UCSD-AML1 (cell line): Measurements from ENCODE around the gene SPECC1.
"Not testable (repeated sequence)": the region's sequence is repeated elsewhere in the genome, so short reads cannot be mapped to it uniquely, and the experiment has no call there.

Experiments
- DNase-seq: peaks from one replicate; lab custom pipeline; 2025; ENCODE audit not compliant: unreplicated experiment; lab: John Stamatoyannopoulos, UW

SPECC1 gene

GRCh38 chr17:20230924-20231323 is 221.8 kb downstream of the SPECC1 start:
- DNase-seq: no peak

GRCh38 chr17:20232611-20233010 is 223.5 kb downstream of the SPECC1 start:
- no peak for DNase-seq

- DNase-seq: no peak
Observed at GRCh38 chr17:20234276-20234675, 225.1 kb downstream of the SPECC1 start.

- DNase-seq: no peak
Observed at GRCh38 chr17:20235747-20236146, 226.6 kb downstream of the SPECC1 start.

- DNase-seq: no peak
Observed at GRCh38 chr17:20236578-20237227, 227.5 kb downstream of the SPECC1 start.

- DNase-seq: not testable (repeated sequence)
Observed at GRCh38 chr17:20239776-20240175, 230.6 kb downstream of the SPECC1 start.

- DNase-seq: no peak
Observed at GRCh38 chr17:20241855-20242254, 232.7 kb downstream of the SPECC1 start.

GRCh38 chr17:20242271-20242670 is 233.1 kb downstream of the SPECC1 start:
- no peak for DNase-seq

- no peak for DNase-seq
Observed at GRCh38 chr17:20243524-20243923, 234.4 kb downstream of the SPECC1 start.

- DNase-seq: no peak
Observed at GRCh38 chr17:20244671-20245070, 235.5 kb downstream of the SPECC1 start.

GRCh38 chr17:20246692-20247091 is 237.5 kb downstream of the SPECC1 start:
- no peak for DNase-seq

- DNase-seq: no peak
Observed at GRCh38 chr17:20253323-20253722, 244.2 kb downstream of the SPECC1 start.

- no peak for DNase-seq
Observed at GRCh38 chr17:20254541-20254940, 245.4 kb downstream of the SPECC1 start.

- no peak for DNase-seq
Observed at GRCh38 chr17:20256144-20256543, 247.0 kb downstream of the SPECC1 start.

GRCh38 chr17:20257008-20257407 is 247.8 kb downstream of the SPECC1 start:
- DNase-seq: no peak

GRCh38 chr17:20257798-20258197 is 248.6 kb downstream of the SPECC1 start:
- no peak for DNase-seq

GRCh38 chr17:20259668-20260067 is 250.5 kb downstream of the SPECC1 start:
- no peak for DNase-seq

GRCh38 chr17:20260268-20260667 is 251.1 kb downstream of the SPECC1 start:
- DNase-seq: no peak

- no peak for DNase-seq
Observed at GRCh38 chr17:20262226-20263114, 253.3 kb downstream of the SPECC1 start.

GRCh38 chr17:20263115-20263433 is 253.9 kb downstream of the SPECC1 start:
- not testable (repeated sequence) for DNase-seq

GRCh38 chr17:20263595-20263994 is 254.4 kb downstream of the SPECC1 start:
- no peak for DNase-seq

- no peak for DNase-seq
Observed at GRCh38 chr17:20264996-20265395, 255.8 kb downstream of the SPECC1 start.
